Astrocyte (in vitro differentiated cells and primary cell): ENCODE measurements around the gene DUSP8.

Source experiments
- EZH2 ChIP-seq: IDR thresholded peaks from 2 replicates; pipeline ENCODE4 v1.6.1; 2012; ENCODE audit warnings: mild to moderate bottlenecking, low read length, inconsistent platforms; ENCODE audit not compliant: insufficient read depth
- TF ChIP-seq, protein P1 (sequence below): IDR thresholded peaks from 2 replicates; pipeline ENCODE4 v1.5.1; 2011; ENCODE audit warnings: low read depth, mild to moderate bottlenecking, inconsistent platforms, low read length, moderate library complexity; ENCODE audit not compliant: insufficient read depth

- TF ChIP-seq, protein P1, sequence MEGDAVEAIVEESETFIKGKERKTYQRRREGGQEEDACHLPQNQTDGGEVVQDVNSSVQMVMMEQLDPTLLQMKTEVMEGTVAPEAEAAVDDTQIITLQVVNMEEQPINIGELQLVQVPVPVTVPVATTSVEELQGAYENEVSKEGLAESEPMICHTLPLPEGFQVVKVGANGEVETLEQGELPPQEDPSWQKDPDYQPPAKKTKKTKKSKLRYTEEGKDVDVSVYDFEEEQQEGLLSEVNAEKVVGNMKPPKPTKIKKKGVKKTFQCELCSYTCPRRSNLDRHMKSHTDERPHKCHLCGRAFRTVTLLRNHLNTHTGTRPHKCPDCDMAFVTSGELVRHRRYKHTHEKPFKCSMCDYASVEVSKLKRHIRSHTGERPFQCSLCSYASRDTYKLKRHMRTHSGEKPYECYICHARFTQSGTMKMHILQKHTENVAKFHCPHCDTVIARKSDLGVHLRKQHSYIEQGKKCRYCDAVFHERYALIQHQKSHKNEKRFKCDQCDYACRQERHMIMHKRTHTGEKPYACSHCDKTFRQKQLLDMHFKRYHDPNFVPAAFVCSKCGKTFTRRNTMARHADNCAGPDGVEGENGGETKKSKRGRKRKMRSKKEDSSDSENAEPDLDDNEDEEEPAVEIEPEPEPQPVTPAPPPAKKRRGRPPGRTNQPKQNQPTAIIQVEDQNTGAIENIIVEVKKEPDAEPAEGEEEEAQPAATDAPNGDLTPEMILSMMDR: no peak
- no peak for TF ChIP-seq EZH2
Observed at GRCh38 chr11:1567721-1568100, 4.4 kb downstream of the DUSP8 start.
